Lower leg skin (tissue), 3 donors: ENCODE results near the gene USP46.

Experiments used
- POLR2A ChIP-seq, 2 donors: fragments of 450-650 bp; IDR thresholded peaks; one replicate each; pipeline ENCODE4 v1.6.1; 2016 to 2017; ENCODE audit warnings: antibody characterized with exemption in 2 of 2, mild to moderate bottlenecking in 1 of 2, moderate library complexity in 1 of 2
- TF ChIP-seq, protein P1 (sequence below), 3 donors: fragments of 450-650 bp; IDR thresholded peaks; one replicate each; pipeline ENCODE4 v1.5.1; 2016; ENCODE audit warnings: antibody characterized with exemption in 3 of 3, mild to moderate bottlenecking in 3 of 3, moderate library complexity in 2 of 3

DNA sequence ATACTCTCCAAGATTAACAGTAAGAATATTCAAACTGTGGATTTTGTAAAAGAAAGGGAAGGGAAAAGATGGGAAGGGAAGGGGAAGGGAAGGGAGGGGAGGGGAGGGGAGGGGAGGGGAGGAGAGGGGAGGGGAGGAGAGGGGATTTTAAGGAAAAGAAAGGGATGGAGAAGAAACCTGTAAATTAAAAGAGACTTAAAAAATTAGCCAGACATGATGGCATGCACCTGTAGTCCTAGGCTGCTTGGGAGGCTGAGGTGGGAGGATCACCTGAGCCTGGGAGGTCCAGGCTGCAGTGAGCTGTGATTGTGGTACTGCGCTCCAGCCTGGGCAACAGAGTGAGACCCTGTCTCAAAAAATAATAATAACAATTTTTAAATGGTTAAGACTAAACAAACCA, 83.7 kb downstream of the USP46 start:
- TF ChIP-seq, protein P1, sequence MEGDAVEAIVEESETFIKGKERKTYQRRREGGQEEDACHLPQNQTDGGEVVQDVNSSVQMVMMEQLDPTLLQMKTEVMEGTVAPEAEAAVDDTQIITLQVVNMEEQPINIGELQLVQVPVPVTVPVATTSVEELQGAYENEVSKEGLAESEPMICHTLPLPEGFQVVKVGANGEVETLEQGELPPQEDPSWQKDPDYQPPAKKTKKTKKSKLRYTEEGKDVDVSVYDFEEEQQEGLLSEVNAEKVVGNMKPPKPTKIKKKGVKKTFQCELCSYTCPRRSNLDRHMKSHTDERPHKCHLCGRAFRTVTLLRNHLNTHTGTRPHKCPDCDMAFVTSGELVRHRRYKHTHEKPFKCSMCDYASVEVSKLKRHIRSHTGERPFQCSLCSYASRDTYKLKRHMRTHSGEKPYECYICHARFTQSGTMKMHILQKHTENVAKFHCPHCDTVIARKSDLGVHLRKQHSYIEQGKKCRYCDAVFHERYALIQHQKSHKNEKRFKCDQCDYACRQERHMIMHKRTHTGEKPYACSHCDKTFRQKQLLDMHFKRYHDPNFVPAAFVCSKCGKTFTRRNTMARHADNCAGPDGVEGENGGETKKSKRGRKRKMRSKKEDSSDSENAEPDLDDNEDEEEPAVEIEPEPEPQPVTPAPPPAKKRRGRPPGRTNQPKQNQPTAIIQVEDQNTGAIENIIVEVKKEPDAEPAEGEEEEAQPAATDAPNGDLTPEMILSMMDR (IDR thresholded peaks at IDR 0.05): no peak
- TF ChIP-seq POLR2A (IDR thresholded peaks at IDR 0.05): no peak
